Keratinocyte (primary cell): ENCODE measurements around the gene PHETA1. TPM values are rescaled to one million over a fixed set of nuclear protein-coding genes. Genes with fewer than 3 reads are reported as not detected.

Experiments
- DNase-seq: peaks from one replicate; pipeline ENCODE4 v3.0.0-alpha.2; 2011; ENCODE audit warnings: low read depth, missing footprints, low spot score
- FAIRE-seq: peaks from 2 replicates; lab custom pipeline; 2011; peaks lifted over from hg19 to GRCh38; lab: Jason Lieb, UNC
- H2AFZ ChIP-seq: 2 replicates; pipeline ENCODE4 v1.6.0; 2012; ENCODE audit warnings: low read length, control low read depth, inconsistent platforms; ENCODE audit not compliant: control insufficient read depth
- H3K27ac ChIP-seq: 2 replicates; pipeline ENCODE4 v1.5.1; 2011; ENCODE audit warnings: low read length; ENCODE audit not compliant: control insufficient read depth, insufficient read depth
- H3K27me3 ChIP-seq: 3 replicates; pipeline ENCODE4 v1.6.0; 2011; ENCODE audit warnings: low read length; ENCODE audit not compliant: control insufficient read depth, insufficient read depth; ENCODE audit errors: extremely low read depth
- H3K36me3 ChIP-seq, 2 experiments: 2 replicates in 1 of 2; 3 replicates in 1 of 2; pipeline ENCODE4 v1.5.1; 2011; ENCODE audit warnings: low read length in 2 of 2, mild to moderate bottlenecking in 1 of 2; ENCODE audit not compliant: control insufficient read depth in 2 of 2, insufficient read depth in 2 of 2; ENCODE audit errors: extremely low read depth in 1 of 2
- H3K4me1 ChIP-seq: 3 replicates; pipeline ENCODE4 v1.5.1; 2011; ENCODE audit warnings: low read length; ENCODE audit not compliant: control insufficient read depth, insufficient read depth; ENCODE audit errors: extremely low read depth
- H3K4me2 ChIP-seq: 3 replicates; pipeline ENCODE4 v1.6.0; 2011; ENCODE audit warnings: low read depth, low read length; ENCODE audit not compliant: control insufficient read depth, insufficient read depth; ENCODE audit errors: extremely low read depth
- H3K4me3 ChIP-seq, 3 experiments: fragments of 200-600 bp in 1 of 3; sonication (generic) in 1 of 3; 2 replicates in 2 of 3; 3 replicates in 1 of 3; pipeline ENCODE4 v1.5.1; 2011 to 2016; ENCODE audit warnings: low read length in 3 of 3, mild to moderate bottlenecking in 3 of 3, control low read depth in 2 of 3, inconsistent platforms in 1 of 3, low read depth in 1 of 3, mixed read lengths in 1 of 3, mixed run types in 1 of 3, moderate library complexity in 1 of 3; ENCODE audit not compliant: control insufficient read depth in 2 of 3, insufficient read depth in 2 of 3; ENCODE audit errors: extremely low read depth in 1 of 3
- H3K79me2 ChIP-seq: 2 replicates; pipeline ENCODE4 v1.6.0; 2012; ENCODE audit warnings: low read length; ENCODE audit not compliant: control insufficient read depth, insufficient read depth
- H3K9ac ChIP-seq: 3 replicates; pipeline ENCODE4 v1.6.0; 2011; ENCODE audit warnings: low read length; ENCODE audit not compliant: control insufficient read depth, insufficient read depth; ENCODE audit errors: extremely low read depth
- H3K9me1 ChIP-seq: 3 replicates; pipeline ENCODE4 v1.6.0; 2011; ENCODE audit warnings: low read length; ENCODE audit not compliant: control insufficient read depth, insufficient read depth; ENCODE audit errors: extremely low read depth
- H3K9me3 ChIP-seq: 2 replicates; pipeline ENCODE4 v1.5.1; 2012; ENCODE audit warnings: low read depth, low read length; ENCODE audit not compliant: control insufficient read depth
- H4K20me1 ChIP-seq: 3 replicates; pipeline ENCODE4 v1.6.0; 2011; ENCODE audit warnings: low read length; ENCODE audit not compliant: control insufficient read depth, insufficient read depth; ENCODE audit errors: extremely low read depth
- EZH2 ChIP-seq: IDR thresholded peaks from one replicate; pipeline ENCODE4 v1.6.1; 2012; ENCODE audit warnings: inconsistent platforms, mild to moderate bottlenecking, low read length, moderate library complexity
- dilution Hi-C: fragments of 300-500 bp; cut with MboI; formaldehyde crosslinking; loops from one replicate; pipeline ENCODE4 v1.7.0; 2020; ENCODE audit warnings: low sequenced_read_pairs; ENCODE audit not compliant: extremely low pct_ligation_motif_present
- polyA plus RNA-seq, 5 experiments: library from polyadenylated mRNA; depleted of rRNA in 3 of 5; stranded (reverse) in 3 of 5; stranded (forward) in 1 of 5; unstranded in 1 of 5; fragments of >200 nt; gene quantifications; 1 replicate in 1 of 5; 2 replicates in 3 of 5; 3 replicates in 1 of 5; pipeline versions ENCODE4 v1.2.1 to v1.2.3, GENCODE V29; 2011 to 2012; ENCODE audit warnings: missing spikeins in 2 of 5, low read depth in 1 of 5, low replicate concordance in 1 of 5
- TF ChIP-seq, protein P1 (sequence below), 3 experiments: IDR thresholded peaks in 1 of 3; conservative IDR thresholded peaks in 1 of 3; optimal IDR thresholded peaks in 1 of 3; 2 replicates in 2 of 3; 3 replicates in 1 of 3; pipeline versions ENCODE3 to v1.5.1; 2011; ENCODE audit warnings: low read length in 3 of 3, mild to moderate bottlenecking in 3 of 3, moderate library complexity in 2 of 3, control low read depth in 1 of 3, inconsistent platforms in 1 of 3; ENCODE audit not compliant: insufficient read depth in 2 of 3; ENCODE audit errors: extremely low read depth in 1 of 3

Gene PHETA1
- polyA plus RNA-seq, 1 donor (not counting 4 experiments of a cell fraction or from before 2014, with no cell fraction given): 1.7 TPM

DNA sequence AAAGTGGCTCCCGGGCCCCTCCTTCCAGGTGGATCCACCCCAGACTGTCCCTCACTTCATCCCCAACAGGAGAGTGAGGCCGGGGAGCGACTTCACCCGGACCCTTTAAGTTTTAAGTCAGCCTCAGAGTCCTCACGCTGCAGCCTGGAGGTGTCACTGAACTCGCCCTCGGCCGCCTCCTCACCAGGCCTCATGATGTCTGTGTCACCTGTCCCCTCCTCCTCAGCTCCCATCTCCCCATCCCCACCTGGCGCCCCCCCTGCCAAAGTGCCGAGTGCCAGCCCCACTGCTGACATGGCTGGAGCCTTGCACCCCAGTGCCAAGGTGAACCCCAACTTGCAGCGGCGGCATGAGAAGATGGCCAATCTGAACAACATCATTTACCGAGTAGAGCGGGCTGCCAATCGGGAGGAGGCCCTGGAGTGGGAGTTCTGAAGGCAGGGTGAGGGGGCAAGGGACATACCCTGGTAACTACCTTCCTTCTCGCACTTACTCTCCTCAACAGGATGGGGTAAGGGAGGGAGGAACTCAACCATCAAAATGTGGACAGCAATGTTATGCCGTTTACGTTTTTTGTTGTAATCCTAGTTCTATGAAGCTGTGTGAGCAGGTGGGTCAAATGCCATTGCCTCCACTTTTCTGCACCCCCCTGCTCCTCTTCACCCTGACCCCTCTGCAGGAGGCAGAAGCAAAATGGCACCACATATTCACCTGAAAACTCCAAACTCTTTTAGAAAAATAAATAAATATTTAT lies 20.8 kb downstream of the PHETA1 start:
- Histone ChIP-seq H3K9ac (no peak overlapping the region), H2AFZ (no peak overlapping the region), H3K79me2 (no peaks in the 10 kb centered on the region), H3K36me3 (no peaks in the 10 kb centered on the region), H3K27ac (no peak overlapping the region), H3K9me1 (no peaks in the 10 kb centered on the region), H3K4me2 (no peak overlapping the region), H3K9me3 (peaks cover 3% of the 10 kb centered on the region), H3K4me3 (no peak overlapping the region), H3K4me1 (no peaks in the 10 kb centered on the region), H3K27me3 (no peaks in the 10 kb centered on the region), H4K20me1 (no peaks in the 10 kb centered on the region)
- FAIRE-seq (no peak), DNase-seq (no peak)
- TF ChIP-seq EZH2: no peak
- TF ChIP-seq, protein P1, sequence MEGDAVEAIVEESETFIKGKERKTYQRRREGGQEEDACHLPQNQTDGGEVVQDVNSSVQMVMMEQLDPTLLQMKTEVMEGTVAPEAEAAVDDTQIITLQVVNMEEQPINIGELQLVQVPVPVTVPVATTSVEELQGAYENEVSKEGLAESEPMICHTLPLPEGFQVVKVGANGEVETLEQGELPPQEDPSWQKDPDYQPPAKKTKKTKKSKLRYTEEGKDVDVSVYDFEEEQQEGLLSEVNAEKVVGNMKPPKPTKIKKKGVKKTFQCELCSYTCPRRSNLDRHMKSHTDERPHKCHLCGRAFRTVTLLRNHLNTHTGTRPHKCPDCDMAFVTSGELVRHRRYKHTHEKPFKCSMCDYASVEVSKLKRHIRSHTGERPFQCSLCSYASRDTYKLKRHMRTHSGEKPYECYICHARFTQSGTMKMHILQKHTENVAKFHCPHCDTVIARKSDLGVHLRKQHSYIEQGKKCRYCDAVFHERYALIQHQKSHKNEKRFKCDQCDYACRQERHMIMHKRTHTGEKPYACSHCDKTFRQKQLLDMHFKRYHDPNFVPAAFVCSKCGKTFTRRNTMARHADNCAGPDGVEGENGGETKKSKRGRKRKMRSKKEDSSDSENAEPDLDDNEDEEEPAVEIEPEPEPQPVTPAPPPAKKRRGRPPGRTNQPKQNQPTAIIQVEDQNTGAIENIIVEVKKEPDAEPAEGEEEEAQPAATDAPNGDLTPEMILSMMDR (optimal IDR thresholded peaks at IDR 0.05 in 1 of 3, IDR thresholded peaks at IDR 0.05 in 1 of 3, conservative IDR thresholded peaks at IDR 0.05 in 1 of 3; ENCODE audit: extremely low read depth in 1 of 3, insufficient read depth in 2 of 3, low read length in 3 of 3): no peak
- dilution Hi-C loops: no loop called here

DNA sequence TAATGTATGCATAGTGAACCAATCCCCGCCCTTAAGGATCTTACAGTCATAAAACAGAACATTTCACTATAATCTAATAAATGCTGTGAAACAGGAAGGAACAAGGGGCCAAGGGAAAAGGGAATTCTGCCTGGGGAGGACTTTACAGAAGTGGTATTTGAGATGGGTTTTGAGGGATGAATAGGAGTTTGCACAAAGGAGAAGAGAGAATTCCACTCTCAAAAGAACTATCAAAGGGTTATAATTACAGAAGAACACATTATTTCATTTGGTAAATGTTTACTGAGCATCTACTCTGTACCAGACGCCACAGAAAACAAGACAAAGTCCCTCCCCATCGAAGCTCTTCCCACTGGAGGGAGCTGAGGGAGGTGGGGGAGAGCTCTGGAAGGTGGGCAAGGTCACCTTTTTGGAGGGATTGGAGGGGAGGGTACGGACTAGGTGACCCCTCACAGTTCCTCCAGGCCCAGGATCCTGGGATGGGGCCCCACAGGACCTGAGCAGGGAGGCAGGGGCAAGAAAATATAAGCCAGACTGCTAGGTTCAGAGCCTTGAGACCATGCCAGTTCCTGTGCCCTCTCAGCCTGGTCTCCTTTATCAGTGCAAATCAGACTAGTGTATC lies 24.5 kb downstream of the PHETA1 start:
- H3K9me1 ChIP-seq: no peaks in the 10 kb centered on the region
- peaks cover 3% of the 10 kb centered on the region for H3K9me3 ChIP-seq
- no peak overlapping the region for H3K9ac ChIP-seq
- H4K20me1 ChIP-seq: no peaks in the 10 kb centered on the region
- TF ChIP-seq EZH2: no peak
- TF ChIP-seq, protein P1 (optimal IDR thresholded peaks at IDR 0.05 in 1 of 3, IDR thresholded peaks at IDR 0.05 in 1 of 3, conservative IDR thresholded peaks at IDR 0.05 in 1 of 3; ENCODE audit: extremely low read depth in 1 of 3, insufficient read depth in 2 of 3, low read length in 3 of 3): no peak
- no peaks in the 10 kb centered on the region for H3K79me2 ChIP-seq
- no peak overlapping the region for H3K27ac ChIP-seq
- no peak overlapping the region for H3K4me3 ChIP-seq
- no peak for DNase-seq
- H3K27me3 ChIP-seq: no peaks in the 10 kb centered on the region
- dilution Hi-C loops: no loop called here
- H2AFZ ChIP-seq: no peak overlapping the region
- no peaks in the 10 kb centered on the region for H3K4me1 ChIP-seq
- H3K4me2 ChIP-seq: no peak overlapping the region
- H3K36me3 ChIP-seq: no peaks in the 10 kb centered on the region
- FAIRE-seq: no peak
